GM12875 (cell line): ENCODE data around the gene KBTBD7.

ENCODE experiments used
- H3K4me3 ChIP-seq: one replicate; pipeline ENCODE4 v1.5.1; 2011; ENCODE audit warnings: low read depth, low read length, control low read depth
- TF ChIP-seq, protein P1 (sequence below): IDR thresholded peaks from 2 replicates; pipeline ENCODE4 v1.5.1; 2011; ENCODE audit warnings: low read depth, mild to moderate bottlenecking, control low read depth, inconsistent platforms, low read length, moderate library complexity, borderline replicate concordance; ENCODE audit not compliant: insufficient read depth

Gene KBTBD7

DNA sequence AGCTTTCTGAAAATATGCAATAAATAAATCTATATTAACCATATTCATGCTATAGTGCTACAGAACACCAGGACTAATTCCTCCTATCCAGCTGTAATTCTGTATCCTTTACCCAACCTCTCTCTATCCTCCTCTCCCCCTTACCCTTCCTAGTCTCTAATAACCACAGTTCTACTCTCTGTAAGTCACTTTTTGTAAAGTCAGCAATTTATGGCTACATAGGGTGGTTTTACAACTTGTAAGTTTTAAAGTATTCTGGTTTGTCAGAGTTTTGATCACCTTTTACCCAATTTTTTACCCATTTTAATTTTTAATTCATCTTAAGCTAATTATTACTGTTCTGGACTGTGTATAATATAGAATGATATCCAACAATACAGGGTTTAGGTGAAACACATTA, 35.0 kb upstream of the KBTBD7 start:
- TF ChIP-seq, protein P1, sequence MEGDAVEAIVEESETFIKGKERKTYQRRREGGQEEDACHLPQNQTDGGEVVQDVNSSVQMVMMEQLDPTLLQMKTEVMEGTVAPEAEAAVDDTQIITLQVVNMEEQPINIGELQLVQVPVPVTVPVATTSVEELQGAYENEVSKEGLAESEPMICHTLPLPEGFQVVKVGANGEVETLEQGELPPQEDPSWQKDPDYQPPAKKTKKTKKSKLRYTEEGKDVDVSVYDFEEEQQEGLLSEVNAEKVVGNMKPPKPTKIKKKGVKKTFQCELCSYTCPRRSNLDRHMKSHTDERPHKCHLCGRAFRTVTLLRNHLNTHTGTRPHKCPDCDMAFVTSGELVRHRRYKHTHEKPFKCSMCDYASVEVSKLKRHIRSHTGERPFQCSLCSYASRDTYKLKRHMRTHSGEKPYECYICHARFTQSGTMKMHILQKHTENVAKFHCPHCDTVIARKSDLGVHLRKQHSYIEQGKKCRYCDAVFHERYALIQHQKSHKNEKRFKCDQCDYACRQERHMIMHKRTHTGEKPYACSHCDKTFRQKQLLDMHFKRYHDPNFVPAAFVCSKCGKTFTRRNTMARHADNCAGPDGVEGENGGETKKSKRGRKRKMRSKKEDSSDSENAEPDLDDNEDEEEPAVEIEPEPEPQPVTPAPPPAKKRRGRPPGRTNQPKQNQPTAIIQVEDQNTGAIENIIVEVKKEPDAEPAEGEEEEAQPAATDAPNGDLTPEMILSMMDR: no peak
- H3K4me3 ChIP-seq: no peak overlapping the region

DNA sequence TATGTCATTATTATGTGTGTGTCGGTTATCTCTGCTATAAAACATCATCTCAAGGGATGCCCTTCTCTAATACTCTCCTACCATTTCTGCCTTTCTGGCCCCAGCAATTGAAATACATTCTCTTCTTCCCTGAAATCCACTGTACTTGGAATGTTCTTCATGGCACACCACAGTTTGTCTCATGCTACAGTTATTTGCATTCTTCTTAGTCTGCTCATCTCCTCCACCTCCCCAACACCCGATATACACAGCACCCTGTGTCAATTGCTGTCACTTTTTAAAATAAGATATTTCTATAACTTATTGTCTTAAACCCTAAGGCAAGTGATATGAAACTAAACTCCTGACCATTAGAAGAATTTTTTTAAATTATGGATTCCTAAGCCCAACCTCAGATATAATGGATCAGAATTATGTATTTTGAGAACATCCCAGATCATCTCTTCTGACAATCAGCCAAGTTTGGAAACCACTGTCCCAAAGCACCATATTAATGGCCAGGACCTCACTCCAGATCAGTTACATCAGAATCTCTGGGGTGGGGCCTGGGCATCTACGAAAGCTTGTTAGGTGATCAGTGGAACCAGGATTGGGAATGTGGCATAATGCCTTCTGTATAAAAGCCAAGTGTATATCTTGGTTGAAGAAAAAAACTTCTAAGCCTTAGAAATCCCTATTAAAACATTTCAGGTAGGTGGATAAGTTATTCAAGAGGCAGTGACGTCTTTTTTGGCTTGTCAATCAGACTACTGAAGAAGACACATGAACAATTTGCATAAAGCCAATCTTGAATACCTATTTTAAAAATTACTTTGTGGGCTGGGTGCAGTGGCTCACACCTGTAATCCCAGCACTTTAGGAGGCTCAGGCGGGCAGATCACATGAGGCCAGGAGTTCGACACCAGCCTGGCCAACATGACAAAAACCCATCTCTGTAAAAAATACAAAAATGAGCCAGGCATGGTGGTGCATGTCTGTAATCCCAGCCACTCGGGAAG, 30.0 kb upstream of the KBTBD7 start:
- TF ChIP-seq, protein P1: no peak
- H3K4me3 ChIP-seq: no peak overlapping the region

DNA sequence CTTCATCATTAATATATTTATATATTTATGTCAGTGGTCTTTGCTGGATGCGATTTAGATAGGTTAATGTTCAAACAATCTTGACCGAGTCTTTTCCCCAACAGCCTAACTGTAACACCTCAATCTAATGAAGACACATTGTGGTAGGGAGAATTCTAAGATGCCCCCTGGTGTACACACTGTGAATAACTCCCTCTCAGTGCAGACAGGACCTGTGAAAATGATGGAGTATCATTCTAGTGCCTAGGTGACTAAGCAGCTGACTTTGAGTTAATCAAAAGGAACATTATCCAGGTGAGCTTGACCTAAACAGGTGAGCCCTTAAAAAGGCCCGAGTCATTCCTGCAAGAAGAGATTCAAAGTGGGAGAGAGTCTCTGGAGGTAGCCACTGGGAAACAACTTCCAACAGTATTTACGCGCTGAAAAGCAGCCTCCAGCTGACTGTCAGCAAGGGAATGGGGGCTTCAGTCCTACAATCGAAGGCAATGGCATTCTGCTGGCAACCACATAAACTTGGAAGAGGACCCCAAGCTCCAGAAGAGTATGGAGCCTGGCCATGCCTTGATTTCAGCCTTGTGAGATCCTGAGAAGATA, 28.0 kb upstream of the KBTBD7 start:
- H3K4me3 ChIP-seq: no peak overlapping the region
- TF ChIP-seq, protein P1: peak; percentile 59; the same call in 1 of the 2 replicates

DNA sequence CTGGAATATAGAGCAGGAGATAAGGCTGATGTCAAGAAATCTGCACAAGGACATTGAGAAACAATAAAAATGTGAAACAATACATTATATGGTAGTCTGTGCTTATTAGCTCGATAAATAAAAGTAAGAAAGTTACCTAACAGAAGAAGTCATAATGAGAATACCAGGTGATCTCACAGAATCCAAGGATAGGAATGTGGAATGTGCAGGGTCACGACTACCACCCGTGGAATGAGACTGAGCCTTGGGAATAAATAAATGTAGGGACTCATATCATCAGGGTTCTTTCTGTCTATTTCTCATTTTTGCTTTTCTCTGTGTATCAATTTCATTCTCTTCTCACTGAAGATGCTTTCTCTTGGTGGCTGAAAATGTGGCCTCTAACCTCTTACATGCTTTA, 26.0 kb upstream of the KBTBD7 start:
- no peak overlapping the region for H3K4me3 ChIP-seq

DNA sequence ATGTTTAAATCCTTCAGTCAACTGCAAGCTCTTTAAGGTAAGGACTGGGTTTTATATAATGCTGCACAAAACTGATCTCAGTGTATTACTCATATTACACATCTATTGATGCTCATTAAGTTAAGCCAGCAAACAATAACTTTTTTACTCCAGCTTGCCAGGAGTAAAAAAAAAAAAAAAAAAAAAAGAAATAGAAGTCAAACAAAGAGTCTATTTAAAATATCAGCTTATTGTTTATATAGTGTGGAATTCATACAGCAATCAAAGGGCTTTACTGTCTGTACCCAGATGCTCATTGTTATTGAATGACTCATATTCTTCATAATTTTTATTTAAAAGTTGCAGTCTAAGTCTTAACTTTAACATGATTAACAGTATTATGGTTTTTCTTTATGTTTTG, 21.8 kb upstream of the KBTBD7 start:
- no peak overlapping the region for H3K4me3 ChIP-seq
- TF ChIP-seq, protein P1: no peak

More for the DNA sequence above, 26.0 kb upstream of the KBTBD7 start:
- TF ChIP-seq, protein P1: no peak

DNA sequence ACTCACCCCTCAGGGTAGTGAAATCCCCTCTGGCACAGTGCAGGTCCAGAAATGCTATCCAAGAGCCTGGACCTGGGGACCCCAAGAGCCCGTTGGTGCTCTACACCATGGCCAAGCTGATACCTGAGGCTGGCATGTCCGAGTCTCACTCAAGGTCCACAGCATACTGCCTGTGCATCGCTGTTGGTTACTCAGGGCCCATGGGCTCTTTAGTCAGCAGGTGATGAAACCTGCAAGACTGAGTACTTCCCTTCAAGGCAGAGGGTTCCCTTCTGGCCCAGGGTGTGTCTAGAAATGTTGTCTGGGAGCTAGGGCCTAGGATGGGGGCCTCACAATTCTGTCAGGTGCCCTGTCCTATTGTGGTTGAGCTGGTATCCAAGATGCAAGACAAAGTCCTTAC, 19.6 kb upstream of the KBTBD7 start:
- H3K4me3 ChIP-seq: no peak overlapping the region
- TF ChIP-seq, protein P1: no peak
